GM21390 (cell line): ENCODE data around the gene TNS3.

ENCODE experiments used
- ATAC-seq: cut with Tn5 transposase; IDR thresholded peaks from one replicate; pipeline ENCODE4 v1.9.1; 2021; ENCODE audit not compliant: unreplicated experiment

The TNS3 gene

DNA sequence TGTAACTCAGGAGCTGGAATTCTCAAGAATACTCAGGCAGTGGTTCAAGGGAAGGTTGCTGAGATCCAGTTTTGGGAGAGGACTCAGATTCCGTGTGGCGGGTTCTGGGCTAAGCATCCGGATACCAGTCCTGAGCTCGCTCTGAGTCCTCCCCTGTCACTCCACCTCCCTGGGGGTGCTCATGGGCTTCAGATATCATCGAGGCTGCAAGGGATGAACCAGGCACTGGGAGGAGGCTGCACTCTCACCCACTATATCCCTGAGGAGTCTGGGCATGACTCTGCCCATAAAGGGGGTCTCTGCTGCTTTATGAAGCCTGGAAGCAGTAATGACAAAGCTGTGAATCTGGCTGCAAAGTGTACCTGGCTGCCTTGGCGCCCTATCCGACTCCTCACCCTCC is 188.5 kb downstream of the TNS3 start:
- no peak for ATAC-seq

DNA sequence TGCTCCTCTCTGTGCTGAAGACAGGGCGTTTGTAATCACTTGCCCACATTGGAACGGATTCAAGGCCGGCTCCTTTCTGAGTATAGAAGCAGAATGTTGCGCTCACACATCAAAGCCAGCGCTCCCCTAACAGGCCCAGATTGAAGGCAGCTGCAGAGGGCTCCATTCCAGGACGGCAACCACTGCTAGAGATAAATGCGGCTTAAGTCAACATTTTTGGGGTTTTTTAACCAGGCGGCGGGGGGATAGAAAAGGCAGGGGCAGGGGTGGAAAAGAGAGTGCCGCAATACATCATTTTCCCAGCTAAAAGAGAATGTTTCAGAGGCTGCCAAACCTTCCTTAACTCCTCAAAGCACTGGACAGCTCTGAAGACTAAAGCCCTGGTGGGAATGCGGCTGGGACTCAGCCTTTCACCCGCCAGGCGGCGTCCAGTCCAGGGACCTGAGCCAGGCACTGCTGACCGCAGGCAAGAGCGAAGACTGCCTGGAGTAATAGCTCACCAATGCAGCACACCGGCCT is 189.6 kb downstream of the TNS3 start:
- no peak for ATAC-seq

DNA sequence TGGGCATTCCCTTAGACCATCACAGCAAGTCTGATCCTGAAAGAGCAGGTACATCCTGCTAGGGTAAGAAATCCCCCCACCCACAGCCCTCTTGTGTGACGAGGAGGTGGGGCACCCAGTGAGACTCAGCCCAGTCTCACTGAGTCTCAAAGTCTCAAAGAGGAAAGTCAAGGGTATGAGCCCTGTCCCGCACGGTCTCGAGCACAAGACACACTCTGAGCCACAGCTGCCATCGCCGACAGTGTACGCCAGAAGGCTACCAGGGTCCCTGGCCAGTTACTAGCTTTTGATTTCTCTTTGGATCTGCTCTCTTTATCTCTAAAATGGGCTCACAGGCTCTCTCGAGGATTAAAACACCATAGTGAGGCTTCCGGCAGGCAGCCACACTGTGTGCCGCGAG is 190.2 kb downstream of the TNS3 start:
- no peak for ATAC-seq

DNA sequence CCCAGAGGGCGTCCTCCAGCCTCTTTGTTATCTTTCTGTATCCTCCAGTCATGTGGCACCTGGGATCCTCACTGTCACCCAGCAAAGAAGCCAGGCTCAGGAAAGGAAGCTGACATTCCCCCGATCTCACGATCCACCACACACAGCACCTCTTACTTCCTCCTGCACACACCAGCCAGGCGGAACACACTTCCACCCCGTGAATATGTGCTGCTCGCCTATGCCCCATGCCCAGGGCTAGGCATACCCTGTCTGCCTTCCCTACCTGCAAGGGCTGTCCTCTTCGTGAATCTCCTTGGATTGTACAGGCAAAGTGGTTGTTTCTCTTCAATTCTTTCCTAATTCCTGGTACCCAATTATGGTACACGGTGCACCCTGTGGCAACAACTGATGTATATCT is 191.0 kb downstream of the TNS3 start:
- no peak for ATAC-seq

DNA sequence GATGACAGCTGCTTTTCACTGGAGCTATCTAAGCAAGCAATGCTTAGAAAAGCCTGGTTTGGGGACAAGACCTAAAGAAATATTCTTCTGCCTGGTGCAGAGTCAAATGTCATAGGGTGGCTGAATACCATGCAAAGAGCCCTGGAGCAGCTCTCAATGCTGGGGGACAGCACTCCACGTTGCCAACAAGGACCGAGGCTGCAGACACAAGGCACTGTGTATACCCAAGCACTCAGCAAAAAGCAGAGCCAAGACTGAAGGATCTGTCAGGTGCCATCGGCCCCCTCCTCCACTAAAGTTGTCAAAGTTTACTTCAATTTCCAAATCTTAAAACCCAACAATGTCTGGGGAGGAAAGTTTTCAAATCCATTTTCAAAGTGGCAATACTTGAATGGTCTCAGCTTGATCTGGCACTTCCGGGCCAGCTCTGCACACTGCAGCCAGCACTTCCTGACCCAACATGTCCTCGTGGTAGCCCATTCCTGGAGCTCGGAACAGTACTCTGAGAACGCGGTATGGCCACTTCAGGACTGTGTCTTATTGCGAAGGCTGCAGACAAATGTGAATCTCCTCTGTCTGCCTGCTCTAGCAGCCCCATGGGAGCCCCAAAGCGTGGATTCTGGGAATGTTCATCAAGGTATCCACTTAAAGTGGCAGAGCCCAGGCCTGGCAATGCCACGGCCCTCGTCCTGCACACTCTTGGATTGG is 191.8 kb downstream of the TNS3 start:
- no peak for ATAC-seq

DNA sequence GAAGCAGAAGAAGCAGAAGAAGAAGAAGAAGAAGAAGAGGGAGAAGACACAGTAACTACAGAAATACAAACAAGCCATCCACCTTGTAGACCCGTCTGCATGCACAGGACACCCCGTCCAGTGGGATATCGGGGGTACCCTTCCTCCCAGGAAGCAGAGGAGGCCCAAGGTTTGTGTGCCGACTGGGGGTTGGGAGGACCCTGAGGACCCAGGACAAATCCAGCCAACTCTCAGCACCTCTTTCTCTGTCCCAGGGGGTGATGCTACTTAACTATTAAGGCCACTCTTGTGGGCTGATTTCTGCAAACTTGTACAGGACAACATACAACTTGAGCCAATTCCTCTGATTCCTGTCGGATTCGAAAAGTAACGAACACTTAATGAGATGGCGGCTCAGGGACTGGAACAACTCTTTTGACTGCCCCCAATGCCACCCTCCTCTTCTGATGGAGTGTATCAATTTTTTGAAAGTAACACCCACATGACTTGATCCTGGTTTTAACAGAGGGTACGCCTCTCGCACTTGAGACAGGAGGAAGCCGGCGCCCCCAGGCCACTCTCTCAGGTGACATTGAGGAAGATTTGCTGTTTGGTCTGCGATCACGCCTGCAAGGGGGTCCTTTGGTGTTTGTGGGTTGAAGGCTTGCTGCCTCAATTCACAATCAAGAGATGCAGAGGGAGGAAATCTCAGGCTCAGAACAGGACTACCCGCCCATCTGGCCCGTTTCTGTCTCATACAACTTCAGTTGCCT is 192.6 kb downstream of the TNS3 start:
- ATAC-seq: no peak

DNA sequence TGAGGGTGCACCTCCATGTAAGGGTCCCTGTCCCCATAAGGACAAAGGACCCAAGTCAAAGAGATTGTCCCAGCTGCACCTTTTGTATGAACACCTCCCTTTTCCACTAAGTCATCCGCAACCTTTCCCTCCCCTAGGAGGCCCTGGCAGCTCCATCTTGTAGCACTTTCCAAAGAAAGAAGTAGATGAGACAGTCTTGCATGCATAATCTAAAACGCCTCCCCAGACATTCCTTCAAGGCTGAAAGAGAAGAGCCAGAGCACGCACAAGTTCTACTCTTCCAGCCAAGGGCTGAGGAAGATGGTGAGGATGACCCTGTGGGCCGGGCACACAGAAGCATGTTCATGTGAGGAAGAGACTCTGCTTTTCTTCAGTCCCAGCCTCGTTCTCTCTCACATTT is 194.4 kb downstream of the TNS3 start:
- ATAC-seq: no peak

DNA sequence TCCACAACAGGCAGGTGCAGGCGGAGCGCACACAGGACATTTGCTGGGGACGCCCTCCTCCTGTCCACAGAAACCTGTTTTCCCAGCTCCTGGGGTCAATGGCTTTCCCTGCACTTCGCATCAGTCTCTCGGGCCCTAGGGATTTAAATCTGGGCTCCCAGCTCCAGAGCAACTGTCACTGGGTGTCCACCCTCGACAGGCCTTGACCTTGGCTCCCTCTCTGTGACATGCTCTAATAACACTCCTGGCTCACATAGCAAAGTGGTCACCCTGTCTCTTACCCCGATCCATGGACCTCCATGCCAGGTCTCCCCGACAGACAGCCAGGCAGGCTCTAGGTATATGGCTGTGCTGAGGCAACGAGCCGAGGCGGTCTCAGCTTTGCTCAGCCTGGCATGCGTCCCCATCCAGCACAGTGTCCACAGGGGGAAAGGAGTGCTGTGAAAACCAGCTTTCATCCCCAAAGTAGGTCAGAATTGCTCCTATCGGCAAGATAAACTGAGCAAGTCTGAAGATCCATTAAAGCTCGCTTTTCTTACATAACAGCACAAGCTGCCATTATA is 195.6 kb downstream of the TNS3 start:
- ATAC-seq: no peak

DNA sequence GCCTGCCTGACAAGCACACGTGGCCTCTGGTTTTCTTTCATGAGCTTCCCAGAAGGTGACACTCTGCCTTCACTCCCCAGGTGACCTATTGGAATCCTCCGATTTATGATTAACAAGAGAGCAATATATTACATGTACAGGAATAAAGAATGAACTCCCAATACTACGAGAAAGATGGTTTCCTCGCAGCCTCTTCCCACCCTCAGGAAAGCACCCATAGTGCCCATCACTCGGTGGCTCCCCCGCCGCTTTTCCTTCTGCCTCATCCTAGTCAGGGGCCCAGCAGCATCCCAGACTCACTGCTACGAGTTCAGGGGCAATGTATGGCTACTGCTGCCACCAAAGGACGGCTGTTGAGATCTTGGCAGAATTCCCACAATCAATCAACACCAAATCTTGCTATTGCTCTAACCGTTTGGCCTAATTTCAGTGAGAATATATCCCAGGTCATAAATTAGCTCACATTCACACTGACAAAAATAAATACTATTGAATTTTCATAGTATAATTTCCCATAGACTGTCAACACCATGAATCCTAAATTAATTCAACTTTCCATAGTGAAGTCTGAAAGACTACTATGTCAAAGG is 196.3 kb downstream of the TNS3 start:
- ATAC-seq: no peak

DNA sequence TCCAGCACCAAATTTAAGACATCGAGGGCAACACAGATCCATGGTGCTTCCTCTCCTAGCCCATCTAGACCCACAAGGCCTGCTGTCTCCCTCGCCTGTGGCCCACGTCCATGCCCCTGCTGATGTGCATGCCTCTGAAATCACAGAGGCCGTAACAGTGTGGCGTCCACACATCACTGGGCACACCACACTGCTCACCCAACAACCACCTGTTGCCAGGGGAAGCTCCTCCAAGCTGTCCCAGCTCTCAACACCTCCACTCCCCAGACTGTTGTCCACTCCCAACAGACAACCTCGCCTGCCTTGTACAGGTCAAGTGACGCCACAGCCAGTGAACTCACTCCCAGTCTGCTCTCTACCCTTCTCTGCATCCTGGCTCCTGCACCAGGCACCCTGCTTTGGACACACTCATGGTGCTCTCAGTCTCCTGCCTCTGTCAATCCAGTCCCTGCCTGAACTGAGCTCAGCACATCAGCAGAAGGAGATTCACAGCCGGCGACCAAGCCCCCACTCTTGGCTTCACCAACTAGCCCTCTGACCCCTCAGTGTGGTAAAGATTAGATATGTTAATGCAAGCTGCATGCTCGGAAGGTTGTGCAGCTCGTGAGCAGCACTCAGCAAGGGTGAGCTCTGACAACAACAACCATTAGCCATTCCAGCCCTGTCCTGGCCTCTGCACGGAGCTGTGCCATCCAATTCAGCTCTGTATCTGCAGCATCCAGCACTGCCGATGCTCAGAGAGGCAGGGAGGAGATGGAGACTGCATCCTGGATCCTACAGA is 197.0 kb downstream of the TNS3 start:
- no peak for ATAC-seq

DNA sequence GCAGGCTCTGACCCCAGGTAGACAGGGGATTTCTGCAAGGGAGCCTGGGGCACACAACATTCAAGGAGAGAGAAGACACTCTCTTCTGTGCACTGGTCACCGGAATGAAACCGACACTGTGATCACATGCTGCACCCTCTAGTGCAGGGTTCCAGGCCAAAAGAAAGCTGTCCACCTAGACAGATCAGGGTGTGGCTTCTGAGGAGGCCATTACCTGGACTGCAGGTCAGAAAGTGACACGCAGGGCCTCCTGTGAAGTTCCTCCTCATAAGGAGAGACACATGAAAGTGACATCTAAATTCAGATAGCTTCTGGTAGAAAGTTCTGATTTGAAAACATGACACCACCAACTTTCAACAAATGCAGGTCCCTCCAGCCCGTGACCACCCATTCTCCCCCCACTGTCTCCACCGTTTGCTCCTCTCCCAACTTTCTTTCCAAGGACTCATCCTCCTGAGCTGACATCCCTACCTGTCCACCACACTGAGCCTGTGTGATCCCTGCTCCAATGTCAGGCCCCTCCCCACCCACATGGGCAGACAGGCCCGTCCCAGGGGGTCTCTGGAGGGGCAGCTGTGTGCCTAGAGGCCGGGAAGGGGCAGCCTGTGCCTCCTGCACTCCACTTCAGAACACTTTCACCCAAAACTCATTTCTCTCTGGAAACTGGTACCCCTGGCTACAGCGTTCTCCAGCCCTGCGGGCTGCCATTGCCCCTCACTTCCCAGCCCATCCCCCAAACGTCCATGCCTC is 198.0 kb downstream of the TNS3 start:
- no peak for ATAC-seq

DNA sequence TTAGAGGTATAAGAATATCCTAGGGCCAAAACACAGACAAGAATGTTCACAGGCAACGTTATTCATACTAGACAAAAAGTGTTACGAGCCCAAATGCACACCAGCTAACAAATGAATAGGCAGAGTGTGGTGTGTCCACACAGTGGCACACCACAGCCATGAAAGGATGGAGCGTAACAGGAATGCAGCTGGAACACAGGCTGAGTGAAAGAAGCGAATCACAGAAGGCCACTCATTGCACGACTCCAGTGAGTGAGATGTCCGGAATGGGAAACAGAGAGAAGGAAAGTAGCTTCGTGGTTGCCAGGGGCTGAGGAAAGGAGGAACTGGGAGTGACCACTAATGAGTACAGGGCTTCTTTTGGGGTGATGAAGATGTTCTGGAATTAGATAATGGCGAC is 198.8 kb downstream of the TNS3 start:
- ATAC-seq: no peak

DNA sequence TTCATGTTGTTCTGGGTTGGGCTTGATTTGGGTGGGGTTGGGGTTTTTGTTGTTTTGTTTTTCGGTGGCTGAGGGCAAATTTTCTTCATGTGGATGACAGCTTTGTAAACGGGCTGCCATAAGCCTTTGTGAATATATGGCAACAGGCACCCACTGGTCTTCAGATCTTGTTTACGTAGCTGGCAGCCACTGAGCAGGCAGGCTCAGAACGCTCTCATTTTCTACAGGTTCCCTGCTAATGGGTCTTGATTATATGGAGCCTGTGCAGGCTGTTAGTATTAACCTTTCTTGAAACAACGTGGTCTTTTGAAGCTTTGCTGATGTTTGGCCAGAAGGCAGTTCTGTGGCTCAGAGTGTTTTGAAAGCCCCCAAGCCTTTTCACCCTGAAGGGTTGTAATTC is 199.7 kb downstream of the TNS3 start:
- ATAC-seq: no peak

DNA sequence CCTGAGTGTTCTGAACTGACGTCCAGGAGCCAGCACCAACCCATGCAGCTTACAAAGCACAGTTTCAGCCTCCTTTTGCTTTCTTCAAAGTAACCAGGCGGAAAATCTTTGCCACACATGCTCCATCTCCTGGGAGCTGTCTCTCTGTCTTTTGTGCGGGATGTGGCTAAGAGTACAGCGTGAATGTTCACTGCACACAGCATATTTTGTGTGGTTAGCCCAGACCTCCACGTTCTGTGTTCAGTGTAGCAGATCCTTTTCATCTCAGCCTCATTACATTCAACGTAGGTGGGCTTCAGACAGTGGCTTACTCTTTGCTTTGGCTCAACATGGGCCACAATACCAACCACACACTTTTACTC is 200.8 kb downstream of the TNS3 start:
- no peak for ATAC-seq

DNA sequence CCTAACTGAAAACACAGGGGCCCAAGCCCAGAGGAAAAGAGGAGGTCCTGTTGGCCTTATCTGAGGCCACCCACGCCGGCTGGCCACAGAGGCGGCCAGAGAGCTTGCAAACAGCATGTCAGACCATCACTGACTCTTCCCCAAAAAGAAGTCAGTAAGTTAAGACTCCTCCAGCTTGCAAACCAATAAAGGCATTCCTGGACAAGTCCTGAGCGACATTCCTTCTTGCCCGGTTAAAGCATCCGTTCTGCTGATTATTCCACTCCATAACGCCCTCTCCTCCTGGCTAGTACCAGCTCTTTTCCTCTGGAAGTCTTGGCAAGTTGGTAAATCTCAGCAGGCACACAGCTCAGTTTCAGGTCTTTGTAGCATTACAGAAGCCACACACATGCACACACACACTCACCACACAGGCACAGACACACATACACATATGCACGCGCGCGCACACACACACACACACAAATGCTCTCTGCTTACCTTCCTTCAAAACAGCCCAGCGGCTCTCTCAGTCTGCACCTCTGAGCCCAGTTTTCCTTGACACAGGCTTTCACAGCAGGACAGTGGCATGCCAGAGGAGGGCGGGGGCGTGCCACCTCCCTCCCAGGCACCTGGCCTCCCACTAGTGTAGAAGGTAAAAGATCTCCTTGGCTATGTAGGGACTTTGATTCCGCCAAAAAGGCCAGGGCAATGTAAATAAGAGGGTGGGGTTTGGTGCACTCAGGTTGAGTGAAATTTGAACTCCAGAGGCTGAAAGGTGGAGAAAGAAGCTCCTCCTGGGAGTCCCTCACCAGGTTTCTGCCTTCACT is 201.4 kb downstream of the TNS3 start:
- ATAC-seq: no peak

DNA sequence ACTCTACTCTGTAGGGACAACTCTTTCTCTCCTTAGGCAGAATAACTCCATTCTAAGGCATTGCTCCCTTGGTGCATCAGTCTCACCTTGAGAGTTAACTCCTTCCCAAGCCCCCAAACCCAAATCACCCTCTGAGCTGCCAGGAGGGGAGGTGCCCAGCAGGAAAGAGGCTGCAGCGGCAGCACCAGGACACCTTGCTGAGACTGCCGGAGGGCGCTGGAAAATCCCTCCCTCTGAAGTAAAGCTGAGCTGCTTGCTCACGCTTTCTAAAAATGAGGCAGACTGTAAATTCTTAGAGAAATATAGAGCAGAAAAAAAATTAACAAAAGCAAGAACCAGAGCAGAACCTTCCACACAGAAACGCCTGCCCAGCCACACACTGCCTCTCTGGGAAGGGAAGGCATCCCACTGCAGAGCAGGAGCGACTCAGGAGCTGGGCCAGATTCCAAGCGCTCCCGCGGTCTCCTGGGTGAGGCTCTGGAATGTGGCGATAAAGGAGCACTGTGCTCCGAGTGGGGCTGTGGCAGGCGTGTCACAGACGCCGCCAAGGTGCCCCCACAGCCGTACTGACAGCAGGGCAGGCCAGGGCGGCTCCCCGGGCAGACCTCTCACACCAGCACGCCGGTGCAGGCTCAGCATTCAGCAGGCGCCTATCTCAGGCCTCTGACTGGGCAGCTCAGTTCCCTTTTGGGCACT is 202.1 kb downstream of the TNS3 start:
- no peak for ATAC-seq

DNA sequence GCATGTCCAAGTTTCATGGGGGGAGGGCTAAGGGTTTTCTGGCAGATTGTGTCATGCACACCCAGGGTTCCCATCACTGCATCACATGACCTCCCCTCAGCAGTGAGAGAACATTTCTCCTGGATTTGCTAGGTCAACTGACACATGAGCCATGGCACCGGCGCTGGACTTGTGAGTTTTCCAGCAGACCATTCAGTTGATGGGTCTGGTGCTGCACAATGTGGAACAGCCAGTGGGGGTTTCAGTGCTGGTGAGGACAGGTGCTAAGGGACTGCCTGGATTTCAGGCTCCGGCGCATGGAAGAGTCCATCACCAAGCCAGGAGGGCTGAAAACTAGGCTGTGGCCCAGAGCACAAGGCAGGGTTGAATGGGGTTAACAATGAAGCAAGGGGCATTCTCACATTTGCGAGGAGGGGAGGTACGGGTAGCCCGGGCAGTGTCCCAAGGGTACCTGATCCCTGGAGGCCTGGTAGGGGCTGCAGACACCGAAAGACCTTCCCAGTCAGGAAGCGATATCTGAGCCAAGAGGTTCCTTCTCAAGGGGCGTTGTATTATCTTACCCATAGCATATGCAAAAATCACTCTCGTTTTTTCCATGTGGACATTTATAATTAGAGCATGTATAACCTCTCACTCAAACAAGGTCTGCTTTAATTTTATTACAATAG is 203.0 kb downstream of the TNS3 start:
- ATAC-seq: no peak

DNA sequence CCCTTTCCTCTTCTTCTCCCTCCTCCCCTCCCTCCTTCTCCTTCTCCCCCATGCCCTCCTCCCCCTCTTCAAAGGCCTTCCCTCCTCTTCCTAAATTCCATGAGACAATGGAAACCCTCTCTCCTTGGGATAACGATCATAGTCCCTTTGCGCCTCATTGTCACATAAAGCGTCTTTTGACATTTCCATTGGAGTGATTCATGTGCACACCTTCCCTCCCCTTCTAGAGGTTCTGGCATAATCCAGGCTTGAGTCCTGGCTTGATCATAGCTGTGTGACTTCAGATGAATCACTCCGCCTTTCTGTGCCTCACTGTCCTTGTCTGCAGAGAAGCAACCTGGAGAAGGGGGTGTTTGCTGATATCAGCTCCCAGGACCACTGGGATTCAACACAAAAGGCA is 204.2 kb downstream of the TNS3 start:
- no peak for ATAC-seq
